Mesenchymal stem cell (in vitro differentiated cells and primary cell): ENCODE results near the gene ADRB2.
"Not testable (repeated sequence)": the region's sequence is repeated elsewhere in the genome, so short reads cannot be mapped to it uniquely, and the experiment has no call there.

Experiments used
- DNase-seq: peaks from one replicate; pipeline ENCODE4 v3.0.0-alpha.2; 2013
- H2AFZ ChIP-seq: one replicate; pipeline ENCODE4 v1.6.1; 2013; ENCODE audit warnings: low read depth, mild to moderate bottlenecking, control low read depth, inconsistent platforms, low read length, moderate library complexity
- H2AK5ac ChIP-seq: 2 replicates; pipeline ENCODE4 v1.6.1; 2013; ENCODE audit warnings: low read length, moderate library complexity, mild to moderate bottlenecking, inconsistent platforms; ENCODE audit not compliant: severe bottlenecking
- H2BK120ac ChIP-seq: one replicate; pipeline ENCODE4 v1.6.1; 2013; ENCODE audit warnings: low read depth, mild to moderate bottlenecking, inconsistent platforms, low read length, moderate library complexity
- H2BK12ac ChIP-seq, 2 experiments: one replicate each; pipeline ENCODE4 v1.6.1; 2013; ENCODE audit warnings: inconsistent platforms in 2 of 2, low read length in 2 of 2, mild to moderate bottlenecking in 2 of 2, moderate library complexity in 2 of 2, control low read depth in 1 of 2
- H2BK15ac ChIP-seq: one replicate; pipeline ENCODE4 v1.6.1; 2013; ENCODE audit warnings: mild to moderate bottlenecking, low read depth, inconsistent platforms; ENCODE audit not compliant: poor library complexity, severe bottlenecking
- H2BK5ac ChIP-seq: 2 replicates; pipeline ENCODE4 v1.6.1; 2013; ENCODE audit warnings: low read depth, mild to moderate bottlenecking, low read length, control low read depth, inconsistent platforms; ENCODE audit not compliant: poor library complexity, severe bottlenecking
- H3K14ac ChIP-seq, 2 experiments: one replicate each; pipeline ENCODE4 v1.6.1; 2013; ENCODE audit warnings: inconsistent platforms in 2 of 2, low read length in 2 of 2, control low read depth in 1 of 2, mild to moderate bottlenecking in 1 of 2, moderate library complexity in 1 of 2
- H3K18ac ChIP-seq, 2 experiments: one replicate each; pipeline ENCODE4 v1.6.1; 2013; ENCODE audit warnings: inconsistent platforms in 2 of 2, low read length in 2 of 2, control low read depth in 1 of 2, low read depth in 1 of 2, mild to moderate bottlenecking in 1 of 2
- H3K23ac ChIP-seq, 2 experiments: one replicate each; pipeline ENCODE4 v1.6.1; 2013; ENCODE audit warnings: inconsistent platforms in 2 of 2, low read length in 2 of 2, mild to moderate bottlenecking in 2 of 2, moderate library complexity in 2 of 2, control low read depth in 1 of 2
- H3K27ac ChIP-seq: 2 replicates; pipeline ENCODE4 v1.5.1; 2013; ENCODE audit warnings: mild to moderate bottlenecking, moderate library complexity, low read length, control low read depth, inconsistent platforms; ENCODE audit not compliant: poor library complexity, severe bottlenecking
- H3K27me3 ChIP-seq, 2 experiments: 2 replicates each; pipeline versions ENCODE4 v1.6.1 to v1.7.0; 2013; ENCODE audit warnings: low read length in 2 of 2, mild to moderate bottlenecking in 2 of 2, moderate library complexity in 2 of 2, control low read depth in 1 of 2, inconsistent platforms in 1 of 2; ENCODE audit not compliant: control insufficient read depth in 1 of 2, insufficient read depth in 1 of 2
- H3K36me3 ChIP-seq, 2 experiments: 2 replicates each; pipeline versions ENCODE4 v1.6.1 to v1.7.0; 2013; ENCODE audit warnings: low read length in 2 of 2, control low read depth in 1 of 2, inconsistent platforms in 1 of 2, low read depth in 1 of 2, mild to moderate bottlenecking in 1 of 2; ENCODE audit not compliant: insufficient read depth in 2 of 2, control insufficient read depth in 1 of 2
- H3K4ac ChIP-seq, 2 experiments: one replicate each; pipeline ENCODE4 v1.6.1; 2013; ENCODE audit warnings: inconsistent platforms in 2 of 2, low read length in 2 of 2, mild to moderate bottlenecking in 2 of 2, moderate library complexity in 2 of 2, control low read depth in 1 of 2, low read depth in 1 of 2
- H3K4me1 ChIP-seq: 2 replicates; pipeline ENCODE4 v1.6.1; 2013; ENCODE audit warnings: low read depth, low read length, control low read depth; ENCODE audit not compliant: control insufficient read depth, insufficient read depth
- H3K4me2 ChIP-seq: 2 replicates; pipeline ENCODE4 v1.6.1; 2013; ENCODE audit warnings: low read length, mild to moderate bottlenecking, inconsistent platforms; ENCODE audit not compliant: poor library complexity, severe bottlenecking
- H3K4me3 ChIP-seq, 2 experiments: 2 replicates each; pipeline versions ENCODE4 v1.5.1 to v1.7.0; 2013; ENCODE audit warnings: low read length in 2 of 2, mild to moderate bottlenecking in 2 of 2, control low read depth in 1 of 2, low read depth in 1 of 2; ENCODE audit not compliant: insufficient read depth in 1 of 2
- H3K79me1 ChIP-seq: replicated peaks from 2 replicates; pipeline ENCODE4 v1.6.1; 2013; ENCODE audit warnings: mild to moderate bottlenecking, control low read depth, low read length, inconsistent platforms; ENCODE audit not compliant: poor library complexity, severe bottlenecking
- H3K9ac ChIP-seq: 2 replicates; pipeline ENCODE4 v1.7.0; 2013; ENCODE audit warnings: mild to moderate bottlenecking, low read length, moderate library complexity
- H3K9me3 ChIP-seq: 2 replicates; pipeline ENCODE4 v1.7.0; 2013; ENCODE audit warnings: mild to moderate bottlenecking, low read length; ENCODE audit not compliant: control insufficient read depth
- H4K8ac ChIP-seq: one replicate; pipeline ENCODE4 v1.6.1; 2013; ENCODE audit warnings: inconsistent platforms, mild to moderate bottlenecking, low read length, moderate library complexity
- H4K91ac ChIP-seq: one replicate; pipeline ENCODE4 v1.6.1; 2013; ENCODE audit warnings: mild to moderate bottlenecking, low read length, inconsistent platforms
- WGBS: methylation state at CpG from one replicate; pipeline ENCODE4 v1.1.7; 2013; ENCODE audit warnings: mixed read lengths; 5-methylcytosine and 5-hydroxymethylcytosine counted together

The ADRB2 gene

DNA sequence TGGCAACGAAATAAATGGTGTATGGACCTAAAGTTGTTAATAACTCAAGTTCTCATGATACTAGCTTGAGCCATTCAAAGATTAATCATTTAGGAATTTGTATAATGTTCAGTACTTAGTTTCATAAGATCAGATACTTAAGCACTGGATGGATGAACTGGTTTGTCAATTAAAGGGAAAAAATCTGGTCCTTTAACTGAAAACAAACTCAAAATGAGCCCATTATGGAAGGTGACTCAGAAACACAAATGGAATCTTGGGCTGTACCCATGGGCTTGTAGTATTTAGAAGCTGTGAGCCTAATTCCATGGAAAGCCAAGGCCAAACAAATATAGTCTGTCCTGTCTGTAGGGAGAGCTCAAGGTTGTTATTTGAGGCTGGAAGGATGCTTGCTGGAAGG lies 27.6 kb upstream of the ADRB2 start:
- Histone ChIP-seq H2AK5ac (no peak overlapping the region), H4K91ac (no peak overlapping the region), H2BK5ac (no peak overlapping the region), H3K4ac (no peak overlapping the region), H3K36me3 (no peaks in the 10 kb centered on the region), H4K8ac (no peak overlapping the region), H3K4me2 (no peak overlapping the region), H3K79me1 (no peaks in the 10 kb centered on the region), H3K9me3 (no peaks in the 10 kb centered on the region), H3K18ac (no peak overlapping the region), H2AFZ (no peak overlapping the region), H3K9ac (no peak overlapping the region), H3K4me1 (no peaks in the 10 kb centered on the region), H3K4me3 (no peak overlapping the region), H2BK12ac (no peak overlapping the region), H3K27ac (no peak overlapping the region), H2BK15ac (no peak overlapping the region), H3K27me3 (no peaks in the 10 kb centered on the region), H2BK120ac (no peak overlapping the region), H3K23ac (no peak overlapping the region), H3K14ac (no peak overlapping the region)
- DNase-seq = no peak
- no CpG with 5 or more reads among the region's 1 CpG for WGBS

DNA sequence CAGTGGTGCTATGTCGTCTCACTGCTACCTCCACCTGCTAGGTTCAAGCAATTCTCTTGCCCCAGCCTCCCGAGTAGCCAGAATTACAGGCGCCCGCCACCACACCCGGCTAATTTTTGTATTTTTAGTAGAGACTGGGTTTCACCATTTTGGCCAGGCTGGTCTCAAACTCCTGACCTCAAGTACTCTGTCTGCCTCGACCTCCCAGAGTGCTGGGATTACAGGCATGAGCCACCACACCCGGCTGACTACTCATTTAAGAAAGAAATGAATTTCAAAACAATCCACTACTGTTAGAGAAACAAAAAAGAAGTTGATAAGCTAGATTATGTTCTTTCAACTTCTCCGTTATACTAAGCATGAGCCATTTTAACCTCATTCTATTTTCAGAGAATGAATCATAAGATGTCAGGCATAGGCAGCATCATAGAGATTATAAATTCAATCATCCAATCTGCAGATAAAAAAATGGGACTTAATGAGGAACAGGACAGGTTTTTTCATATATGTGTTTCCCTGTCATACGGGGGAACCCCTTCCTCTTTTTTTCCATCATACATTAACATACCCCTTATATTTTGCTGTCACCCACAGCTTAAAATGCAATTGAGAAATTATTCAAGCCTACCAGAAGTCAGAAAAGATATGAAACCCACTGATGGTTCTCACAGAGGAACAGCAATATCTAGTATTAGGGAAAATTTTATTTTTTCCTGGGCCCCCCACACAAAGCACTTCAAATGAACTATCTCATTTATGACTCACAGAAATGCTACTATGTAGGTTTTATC lies 26.5 kb upstream of the ADRB2 start:
- no peak for DNase-seq
- Histone ChIP-seq H2BK120ac (no peak overlapping the region), H2AFZ (no peak overlapping the region)

DNA sequence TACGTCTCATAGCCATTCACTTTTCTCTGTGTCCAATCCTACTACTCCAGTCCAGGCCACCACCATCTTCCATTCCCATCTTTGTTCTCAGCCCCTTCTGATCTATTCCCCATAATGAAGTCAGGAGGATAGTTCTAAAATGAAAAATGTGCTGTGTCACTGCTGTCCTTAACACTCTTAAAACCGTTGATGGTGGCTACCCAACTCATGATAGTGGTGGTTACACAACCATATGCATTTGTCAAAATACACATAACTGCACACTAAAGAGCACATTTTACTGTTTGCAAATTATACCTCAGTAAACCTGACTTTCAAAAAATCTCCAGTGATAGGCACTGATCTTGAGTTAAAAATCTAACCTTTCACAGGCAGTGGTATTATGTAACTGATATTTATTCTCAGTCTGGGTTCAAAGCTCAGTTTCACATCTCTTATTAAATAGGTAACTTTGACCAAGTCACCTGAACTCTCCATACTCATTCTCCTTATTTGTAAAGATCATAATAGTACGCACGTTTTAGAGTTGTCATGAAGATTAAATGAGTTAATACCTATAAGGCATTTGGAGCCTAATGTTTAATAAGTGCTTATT lies 24.6 kb upstream of the ADRB2 start:
- 81% methylated on average over 2 of the region's 4 CpGs for WGBS
- H3K36me3 ChIP-seq = no peaks in the 10 kb centered on the region

More for the DNA sequence above, 26.5 kb upstream of the ADRB2 start:
- Histone ChIP-seq H3K18ac (no peak overlapping the region), H3K23ac (no peak overlapping the region), H4K8ac (no peak overlapping the region), H4K91ac (no peak overlapping the region), H3K4me1 (no peaks in the 10 kb centered on the region), H3K4me2 (no peak overlapping the region), H2BK15ac (no peak overlapping the region), H3K27ac (no peak overlapping the region), H3K4me3 (no peak overlapping the region), H3K9ac (no peak overlapping the region), H3K36me3 (no peaks in the 10 kb centered on the region), H3K9me3 (no peaks in the 10 kb centered on the region), H3K79me1 (no peaks in the 10 kb centered on the region), H3K27me3 (no peaks in the 10 kb centered on the region), H2AK5ac (no peak overlapping the region), H3K4ac (no peak overlapping the region), H2BK5ac (no peak overlapping the region), H2BK12ac (no peak overlapping the region), H3K14ac (no peak overlapping the region)
- WGBS = 100% methylated on average over 5 of the region's 9 CpGs

DNA sequence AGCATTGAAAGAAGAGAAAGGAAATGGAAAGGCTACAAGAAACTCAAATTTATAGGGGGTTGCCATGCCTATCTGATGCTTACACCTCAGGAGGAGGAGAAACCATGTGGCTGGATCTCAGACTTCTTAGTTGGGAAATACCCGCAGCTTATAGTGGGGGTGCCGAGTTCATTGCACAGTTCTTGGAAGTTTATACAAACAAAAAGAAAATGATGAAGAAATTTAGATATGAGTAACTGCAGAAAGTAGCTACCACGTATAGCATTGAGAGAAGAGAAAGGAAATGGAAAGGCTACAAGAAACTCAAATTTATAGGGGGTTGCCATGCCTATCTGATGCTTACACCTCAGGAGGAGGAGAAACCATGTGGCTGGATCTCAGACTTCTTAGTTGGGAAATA lies 23.0 kb upstream of the ADRB2 start:
- H3K18ac ChIP-seq, DNase-seq, H3K27ac ChIP-seq, H3K79me1 ChIP-seq, H2BK15ac ChIP-seq, H2AK5ac ChIP-seq, H2AFZ ChIP-seq, H3K23ac ChIP-seq, H4K8ac ChIP-seq, H3K14ac ChIP-seq, H2BK120ac ChIP-seq, H3K36me3 ChIP-seq, H3K4me1 ChIP-seq, H3K9ac ChIP-seq, H3K4me3 ChIP-seq, H2BK12ac ChIP-seq, H3K4me2 ChIP-seq, H3K27me3 ChIP-seq, H3K9me3 ChIP-seq, H4K91ac ChIP-seq, H2BK5ac ChIP-seq, H3K4ac ChIP-seq: not testable (repeated sequence)
- WGBS = 92% methylated on average over 3 of the region's 3 CpGs

More for the DNA sequence above, 24.6 kb upstream of the ADRB2 start:
- H3K9me3 ChIP-seq = no peaks in the 10 kb centered on the region
- no peak overlapping the region for H3K4me3 ChIP-seq
- no peak overlapping the region for H2BK5ac ChIP-seq
- no peak overlapping the region for H4K91ac ChIP-seq
- no peak overlapping the region for H3K14ac ChIP-seq
- peaks cover 7% of the 10 kb centered on the region for H3K4me1 ChIP-seq
- no peak overlapping the region for H3K27ac ChIP-seq
- DNase-seq = no peak
- H2BK120ac ChIP-seq = no peak overlapping the region
- H2AK5ac ChIP-seq = no peak overlapping the region
- no peak overlapping the region for H2BK15ac ChIP-seq
- H3K9ac ChIP-seq = no peak overlapping the region
- H3K4me2 ChIP-seq = no peak overlapping the region
- H3K18ac ChIP-seq = no peak overlapping the region
- no peak overlapping the region for H3K4ac ChIP-seq
- no peak overlapping the region for H2BK12ac ChIP-seq
- no peak overlapping the region for H3K23ac ChIP-seq
- H3K27me3 ChIP-seq = no peaks in the 10 kb centered on the region
- no peaks in the 10 kb centered on the region for H3K79me1 ChIP-seq
- no peak overlapping the region for H2AFZ ChIP-seq
- no peak overlapping the region for H4K8ac ChIP-seq
